HG03039 (cell line): ENCODE data around the gene AGXT.

Experiments used
- ATAC-seq: cut with Tn5 transposase; IDR thresholded peaks from one replicate; pipeline ENCODE4 v1.9.1; 2021; ENCODE audit warnings: mild to moderate bottlenecking, moderate library complexity; ENCODE audit not compliant: unreplicated experiment

The AGXT gene

GRCh38 chr2:240884221-240884620, 15.6 kb downstream of the AGXT start:
- no peak for ATAC-seq

- no peak for ATAC-seq
Measured at GRCh38 chr2:240884745-240885144, 16.1 kb downstream of the AGXT start.

GRCh38 chr2:240885566-240885965, 16.9 kb downstream of the AGXT start:
- no peak for ATAC-seq

- no peak for ATAC-seq
Measured at GRCh38 chr2:240886023-240886565, 17.5 kb downstream of the AGXT start.

GRCh38 chr2:240886678-240887609, 18.3 kb downstream of the AGXT start:
- no peak for ATAC-seq

GRCh38 chr2:240887631-240888030, 19.0 kb downstream of the AGXT start:
- no peak for ATAC-seq

- ATAC-seq = no peak
Measured at GRCh38 chr2:240888130-240888889, 19.7 kb downstream of the AGXT start.

GRCh38 chr2:240888890-240889573, 20.4 kb downstream of the AGXT start:
- ATAC-seq = no peak

- no peak for ATAC-seq
Measured at GRCh38 chr2:240889601-240890560, 21.3 kb downstream of the AGXT start.

- ATAC-seq = no peak
Measured at GRCh38 chr2:240890691-240891090, 22.1 kb downstream of the AGXT start.

- no peak for ATAC-seq
Measured at GRCh38 chr2:240891492-240892340, 23.1 kb downstream of the AGXT start.

GRCh38 chr2:240892356-240892755, 23.7 kb downstream of the AGXT start:
- no peak for ATAC-seq

- no peak for ATAC-seq
Measured at GRCh38 chr2:240892925-240893324, 24.3 kb downstream of the AGXT start.

- ATAC-seq = no peak
Measured at GRCh38 chr2:240893363-240893844, 24.8 kb downstream of the AGXT start.

GRCh38 chr2:240894006-240894405, 25.4 kb downstream of the AGXT start:
- no peak for ATAC-seq

GRCh38 chr2:240894836-240895558, 26.4 kb downstream of the AGXT start:
- ATAC-seq = no peak

GRCh38 chr2:240895656-240896388, 27.2 kb downstream of the AGXT start, which contains the start of gene MAB21L4:
MAB21L4 (minus strand) TSS chr2:240896156; CDS start chr2:240895997, 159 bp downstream.
- no peak for ATAC-seq
